Astrocyte (in vitro differentiated cells and primary cell): ENCODE measurements around the gene SPATA32.

Experiments
- EZH2 ChIP-seq: IDR thresholded peaks from 2 replicates; pipeline ENCODE4 v1.6.1; 2012; ENCODE audit warnings: mild to moderate bottlenecking, low read length, inconsistent platforms; ENCODE audit not compliant: insufficient read depth
- TF ChIP-seq, protein P1 (sequence below): IDR thresholded peaks from 2 replicates; pipeline ENCODE4 v1.5.1; 2011; ENCODE audit warnings: low read depth, mild to moderate bottlenecking, inconsistent platforms, low read length, moderate library complexity; ENCODE audit not compliant: insufficient read depth

DNA sequence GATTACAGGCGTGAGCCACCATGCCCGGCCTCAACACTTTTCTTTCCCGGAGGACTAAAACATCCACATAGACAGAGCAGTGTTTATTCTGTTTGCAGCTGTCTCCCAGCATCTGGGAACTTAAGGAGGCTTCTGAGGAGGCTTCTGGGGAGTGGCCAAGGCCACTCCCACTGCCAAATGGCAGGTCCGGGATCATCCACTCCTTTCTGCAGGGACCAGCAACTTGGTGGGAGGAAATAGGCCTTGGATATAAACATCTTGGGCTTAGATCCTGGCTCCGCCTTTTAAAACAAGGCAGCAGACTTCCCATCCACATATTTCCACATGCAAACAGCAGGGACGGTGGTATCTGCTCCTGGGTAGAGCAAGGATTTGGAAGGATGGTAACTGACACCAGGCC is 14.1 kb upstream of the SPATA32 start:
- TF ChIP-seq EZH2, result no peak
- TF ChIP-seq, protein P1, sequence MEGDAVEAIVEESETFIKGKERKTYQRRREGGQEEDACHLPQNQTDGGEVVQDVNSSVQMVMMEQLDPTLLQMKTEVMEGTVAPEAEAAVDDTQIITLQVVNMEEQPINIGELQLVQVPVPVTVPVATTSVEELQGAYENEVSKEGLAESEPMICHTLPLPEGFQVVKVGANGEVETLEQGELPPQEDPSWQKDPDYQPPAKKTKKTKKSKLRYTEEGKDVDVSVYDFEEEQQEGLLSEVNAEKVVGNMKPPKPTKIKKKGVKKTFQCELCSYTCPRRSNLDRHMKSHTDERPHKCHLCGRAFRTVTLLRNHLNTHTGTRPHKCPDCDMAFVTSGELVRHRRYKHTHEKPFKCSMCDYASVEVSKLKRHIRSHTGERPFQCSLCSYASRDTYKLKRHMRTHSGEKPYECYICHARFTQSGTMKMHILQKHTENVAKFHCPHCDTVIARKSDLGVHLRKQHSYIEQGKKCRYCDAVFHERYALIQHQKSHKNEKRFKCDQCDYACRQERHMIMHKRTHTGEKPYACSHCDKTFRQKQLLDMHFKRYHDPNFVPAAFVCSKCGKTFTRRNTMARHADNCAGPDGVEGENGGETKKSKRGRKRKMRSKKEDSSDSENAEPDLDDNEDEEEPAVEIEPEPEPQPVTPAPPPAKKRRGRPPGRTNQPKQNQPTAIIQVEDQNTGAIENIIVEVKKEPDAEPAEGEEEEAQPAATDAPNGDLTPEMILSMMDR, result no peak
